H1 (cell line): ENCODE results near the gene CD84. TPM values are rescaled to one million over a fixed set of nuclear protein-coding genes. Genes with fewer than 3 reads are reported as not detected.

Source experiments
- CTCF ChIA-PET: fragments of 300-600 bp; sonication (Branson Sonifier 250); formaldehyde crosslinking; loops from one replicate; lab custom pipeline; 2021; ENCODE audit not compliant: partially characterized antibody; lab: Charles Lee
- POLR2A ChIA-PET: fragments of 300-600 bp; sonication (Branson Sonifier 250); formaldehyde crosslinking; loops from one replicate; lab custom pipeline; 2021; ENCODE audit warnings: inconsistent platforms; ENCODE audit not compliant: partially characterized antibody; lab: Charles Lee
- DNase-seq, 2 experiments: peaks; one replicate each; pipeline versions ENCODE4 v3.0.0 to v3.0.0-alpha.2; 2010 to 2022; ENCODE audit warnings: low spot score in 2 of 2, low read depth in 1 of 2, mixed read lengths in 1 of 2
- FAIRE-seq: peaks from 2 replicates; lab custom pipeline; 2011; peaks lifted over from hg19 to GRCh38; lab: Jason Lieb, UNC
- H2AFZ ChIP-seq: 2 replicates; pipeline ENCODE4 v1.8.1; 2012; ENCODE audit warnings: low read length, inconsistent platforms
- H2AK5ac ChIP-seq: 2 replicates; pipeline ENCODE4 v1.6.1; 2013; ENCODE audit warnings: low read depth, low read length
- H2BK120ac ChIP-seq: replicated peaks from 2 replicates; pipeline ENCODE3; 2013; ENCODE audit warnings: low read depth, low read length, inconsistent platforms
- H2BK12ac ChIP-seq: 2 replicates; pipeline ENCODE4 v1.6.1; 2013; ENCODE audit warnings: low read depth, low read length
- H2BK15ac ChIP-seq: 2 replicates; pipeline ENCODE4 v1.6.1; 2013; ENCODE audit warnings: low read length
- H2BK20ac ChIP-seq: 2 replicates; pipeline ENCODE4 v1.6.1; 2013; ENCODE audit warnings: low read length
- H2BK5ac ChIP-seq: 2 replicates; pipeline ENCODE4 v1.6.1; 2013; ENCODE audit warnings: low read depth, low read length
- H3K14ac ChIP-seq: 2 replicates; pipeline ENCODE4 v1.6.1; 2013; ENCODE audit warnings: inconsistent platforms; ENCODE audit not compliant: insufficient read length
- H3K18ac ChIP-seq: 2 replicates; pipeline ENCODE4 v1.6.1; 2013; ENCODE audit warnings: low read length; ENCODE audit errors: extremely low read depth
- H3K23ac ChIP-seq: 2 replicates; pipeline ENCODE4 v1.6.1; 2013; ENCODE audit warnings: inconsistent platforms; ENCODE audit not compliant: insufficient read length
- H3K23me2 ChIP-seq: 2 replicates; pipeline ENCODE4 v1.6.1; 2013; ENCODE audit warnings: low read depth, low read length
- H3K27ac ChIP-seq: 2 replicates; pipeline ENCODE4 v1.6.1; 2011; ENCODE audit warnings: low read depth, low read length, inconsistent platforms
- H3K27me3 ChIP-seq, 4 experiments: replicated peaks in 1 of 4; 1 replicate in 1 of 4; 2 replicates in 3 of 4; pipeline versions ENCODE4 v1.6.1 to v1.8.1; 2011 to 2013; ENCODE audit warnings: low read length in 3 of 4, mild to moderate bottlenecking in 3 of 4, inconsistent platforms in 2 of 4, mixed read lengths in 2 of 4, moderate library complexity in 1 of 4; ENCODE audit not compliant: control insufficient read depth in 3 of 4, insufficient read depth in 3 of 4; ENCODE audit errors: extremely low read depth in 1 of 4
- H3K36me3 ChIP-seq, 4 experiments: 2 replicates each; pipeline versions ENCODE4 v1.6.1 to v1.8.1; 2011 to 2013; ENCODE audit warnings: mild to moderate bottlenecking in 4 of 4, low read length in 3 of 4, moderate library complexity in 2 of 4, control low read depth in 1 of 4, inconsistent platforms in 1 of 4; ENCODE audit not compliant: insufficient read depth in 4 of 4, control insufficient read depth in 2 of 4
- H3K4ac ChIP-seq: replicated peaks from 2 replicates; pipeline ENCODE3; 2013; ENCODE audit warnings: low read length, low read depth, mixed read lengths, inconsistent platforms; ENCODE audit not compliant: insufficient read length
- H3K4me1 ChIP-seq, 4 experiments: replicated peaks in 1 of 4; 1 replicate in 1 of 4; 2 replicates in 3 of 4; pipeline versions ENCODE4 v1.6.1 to v1.8.1; 2011 to 2013; ENCODE audit warnings: low read length in 3 of 4, inconsistent platforms in 2 of 4, mixed read lengths in 1 of 4; ENCODE audit not compliant: insufficient read depth in 4 of 4, control insufficient read depth in 3 of 4
- H3K4me2 ChIP-seq, 2 experiments: 2 replicates each; pipeline versions ENCODE4 v1.6.1 to v1.8.1; 2011 to 2013; ENCODE audit warnings: low read depth in 2 of 2, low read length in 2 of 2, control low read depth in 1 of 2, inconsistent platforms in 1 of 2, mild to moderate bottlenecking in 1 of 2; ENCODE audit not compliant: insufficient read depth in 1 of 2
- H3K4me3 ChIP-seq, 4 experiments: fragments of 200-600, 300-600 bp in 1 of 4; sonication (generic), shearing (Covaris generic), sonication (Bioruptor Twin) in 1 of 4; 2 replicates each; pipeline versions ENCODE4 v1.5.1 to v1.8.1; 2011 to 2016; ENCODE audit warnings: low read length in 4 of 4, low read depth in 3 of 4, control low read depth in 2 of 4, inconsistent platforms in 2 of 4, mild to moderate bottlenecking in 2 of 4, mixed read lengths in 1 of 4, moderate library complexity in 1 of 4; ENCODE audit not compliant: insufficient read depth in 2 of 4; ENCODE audit errors: extremely low read depth in 1 of 4
- H3K56ac ChIP-seq: replicated peaks from 2 replicates; pipeline ENCODE3; 2013; ENCODE audit warnings: low read depth, mild to moderate bottlenecking, mixed read lengths, low read length, inconsistent platforms; ENCODE audit not compliant: insufficient read length
- H3K79me1 ChIP-seq: 2 replicates; pipeline ENCODE4 v1.6.1; 2013; ENCODE audit warnings: low read depth, low read length, control low read depth
- H3K79me2 ChIP-seq, 2 experiments: 2 replicates each; pipeline versions ENCODE4 v1.6.1 to v1.8.1; 2012 to 2013; ENCODE audit warnings: low read length in 2 of 2, mild to moderate bottlenecking in 2 of 2, inconsistent platforms in 1 of 2; ENCODE audit not compliant: insufficient read depth in 2 of 2, control insufficient read depth in 1 of 2
- H3K9ac ChIP-seq, 4 experiments: replicated peaks in 1 of 4; 1 replicate in 1 of 4; 2 replicates in 3 of 4; pipeline versions ENCODE4 v1.6.1 to v1.8.1; 2011 to 2013; ENCODE audit warnings: low read depth in 3 of 4, low read length in 3 of 4, control low read depth in 2 of 4, mild to moderate bottlenecking in 2 of 4, moderate library complexity in 2 of 4, inconsistent platforms in 1 of 4; ENCODE audit errors: extremely low read depth in 1 of 4
- H3K9me3 ChIP-seq, 2 experiments: 2 replicates each; pipeline versions ENCODE4 v1.6.1 to v1.8.1; 2012 to 2013; ENCODE audit warnings: mild to moderate bottlenecking in 2 of 2, moderate library complexity in 2 of 2, control low read depth in 1 of 2, inconsistent platforms in 1 of 2, low read depth in 1 of 2, low read length in 1 of 2, mixed read lengths in 1 of 2; ENCODE audit not compliant: insufficient read depth in 2 of 2
- H4K20me1 ChIP-seq, 2 experiments: replicated peaks in 1 of 2; 2 replicates each; pipeline versions ENCODE3 to v1.8.1; 2011 to 2013; ENCODE audit warnings: inconsistent platforms in 2 of 2, low read length in 2 of 2, mild to moderate bottlenecking in 1 of 2; ENCODE audit not compliant: insufficient read depth in 2 of 2, control insufficient read depth in 1 of 2
- H4K5ac ChIP-seq: 2 replicates; pipeline ENCODE4 v1.6.1; 2013; ENCODE audit warnings: low read length, low read depth, mixed read lengths, inconsistent platforms; ENCODE audit not compliant: insufficient read length
- H4K8ac ChIP-seq: 2 replicates; pipeline ENCODE4 v1.8.0; 2013; ENCODE audit warnings: mild to moderate bottlenecking, moderate library complexity, low read length, inconsistent platforms; ENCODE audit not compliant: insufficient read depth; ENCODE audit errors: extremely low read depth
- H4K91ac ChIP-seq: replicated peaks from 2 replicates; pipeline ENCODE3; 2013; ENCODE audit warnings: low read length, mixed read lengths, inconsistent platforms; ENCODE audit not compliant: insufficient read length
- EP300 ChIP-seq, 2 experiments: IDR thresholded peaks; 1 replicate in 1 of 2; 2 replicates in 1 of 2; pipeline ENCODE4 v1.6.1; 2011 to 2012; ENCODE audit warnings: low read depth in 2 of 2, low read length in 2 of 2, mild to moderate bottlenecking in 2 of 2, borderline replicate concordance in 1 of 2, inconsistent platforms in 1 of 2, moderate library complexity in 1 of 2
- WGBS, 2 experiments: shearing (Covaris generic) in 1 of 2; methylation state at CpG; one replicate each; pipeline versions ENCODE4 v1.1.6 to v1.1.7; 2013 to 2015; ENCODE audit warnings: low lambda C conversion rate in 2 of 2, mixed read lengths in 2 of 2, inconsistent platforms in 1 of 2, low coverage in 1 of 2, missing lambda C conversion rate in 1 of 2; ENCODE audit not compliant: insufficient replicate concordance in 2 of 2, insufficient coverage in 1 of 2, insufficient read length in 1 of 2; ENCODE audit errors: extremely low coverage in 1 of 2, missing lambda C conversion rate in 1 of 2; 5-methylcytosine and 5-hydroxymethylcytosine counted together
- polyA plus RNA-seq, 7 experiments: library from polyadenylated mRNA; depleted of rRNA in 3 of 7; stranded (reverse) in 5 of 7; unstranded in 2 of 7; fragments of >200 nt in 5 of 7; fragments of 200-250 nt in 2 of 7; gene quantifications; 1 replicate in 5 of 7; 2 replicates in 1 of 7; 4 replicates in 1 of 7; pipeline versions ENCODE4 v1.2.1 to v1.2.3, GENCODE V29; 2011 to 2013; ENCODE audit warnings: missing spikeins in 2 of 7, mixed read lengths in 2 of 7
- total RNA-seq: library from RNA; stranded (reverse); fragmentation: NEBNext Ultra II Directional; extraction: Animal tissue kit (Norgen Biotek cat#: 25700); gene quantifications from 2 replicates; pipeline ENCODE4 v1.2.1, GENCODE V29; 2021

CD84 gene
- total and polyA plus RNA-seq, 2 of the 8 experiments (the other 6 are each of a cell fraction or from before 2014, with no cell fraction given): not detected

GRCh38 chr1:160605792-160606479 lies 26.6 kb upstream of the CD84 start:
- Histone ChIP-seq H2BK120ac (no peak overlapping the region), H2BK20ac (no peak overlapping the region), H3K18ac (no peak overlapping the region), H4K8ac (peak overlapping the region; percentile 73; the same call in 1 of the 2 replicates), H2AK5ac (no peak overlapping the region), H3K27ac (no peak overlapping the region), H4K5ac (no peak overlapping the region), H3K23ac (no peak overlapping the region), H3K9me3 (peaks cover 0 to 8% of the 10 kb centered on the region in 2 experiments; a peak in 1 of 4 replicates), H3K14ac (no peak overlapping the region), H3K4me2 (no peak overlapping the region), H2BK12ac (no peak overlapping the region), H3K79me2 (no peaks in the 10 kb centered on the region), H2BK15ac (no peak overlapping the region), H3K9ac (no peak overlapping the region), H3K36me3 (no peaks in the 10 kb centered on the region), H2AFZ (no peak overlapping the region), H4K91ac (no peak overlapping the region), H3K27me3 (no peaks in the 10 kb centered on the region), H3K4me3 (no peak overlapping the region), H4K20me1 (no peaks in the 10 kb centered on the region), H3K23me2 (no peaks in the 10 kb centered on the region), H3K79me1 (no peaks in the 10 kb centered on the region), H3K4ac (no peak overlapping the region), H3K4me1 (peaks cover 0 to 2% (median 0%) of the 10 kb centered on the region in 4 experiments; a peak in 1 of 7 replicates), H2BK5ac (no peak overlapping the region), H3K56ac (no peak overlapping the region)
- WGBS, 2 experiments: 95% methylated on average over 4 of the region's 4 CpGs; no CpG with 5 or more reads in 1 of the 2 experiments
- ChIA-PET CTCF (interaction anchor here (0.6 to 9.5 kb wide), 33 partner anchors 8 to 254 kb away, joined by 3 to 88 read pairs (median 5); no protein-coding TSS in a partner anchor), POLR2A (no interaction called here)
- DNase-seq (no peak), FAIRE-seq (no peak)
- TF ChIP-seq EP300 (IDR thresholded peaks at IDR 0.05; ENCODE audit: borderline replicate concordance in 1 of 2, low read depth in 2 of 2, low read length in 2 of 2): no peak
